ENCODE measurements around the gene NELL2. TPM values are rescaled to one million over a fixed set of nuclear protein-coding genes. Genes with fewer than 3 reads are reported as not detected.
"Not testable (repeated sequence)": the region's sequence is repeated elsewhere in the genome, so short reads cannot be mapped to it uniquely, and the experiment has no call there.

The NELL2 gene
- total RNA-seq, result 0.20 TPM in 1 of 2 replicates, not detected in the other

- DNase-seq (ENCODE audit: low read depth, low spot score), result no peak
Measured at GRCh38 chr12:44875954-44876543, at the start of gene NELL2. NELL2 (minus strand) TSS chr12:44876315; CDS start chr12:44875869, 446 bp downstream.

DNA sequence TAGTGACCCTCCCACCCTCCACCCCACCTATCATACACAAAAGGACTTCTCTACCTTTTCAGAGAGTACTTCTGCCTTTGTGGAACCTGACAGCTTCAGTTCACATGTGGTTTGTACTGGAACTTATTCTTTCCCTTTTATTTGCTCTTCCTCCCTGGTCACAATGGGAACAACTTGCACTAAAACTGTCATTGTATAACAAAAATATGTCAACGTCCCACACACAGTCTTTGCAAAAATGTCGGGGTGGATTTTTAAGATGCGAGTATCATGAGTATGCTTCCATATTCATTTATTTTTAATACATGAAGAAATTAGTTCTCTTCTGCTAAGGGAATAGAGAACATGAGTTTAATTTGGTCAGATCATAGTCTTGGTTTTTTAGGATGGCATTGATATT, 45.6 kb upstream of the NELL2 start:
- no peak for DNase-seq (ENCODE audit: low read depth, low spot score)

DNA sequence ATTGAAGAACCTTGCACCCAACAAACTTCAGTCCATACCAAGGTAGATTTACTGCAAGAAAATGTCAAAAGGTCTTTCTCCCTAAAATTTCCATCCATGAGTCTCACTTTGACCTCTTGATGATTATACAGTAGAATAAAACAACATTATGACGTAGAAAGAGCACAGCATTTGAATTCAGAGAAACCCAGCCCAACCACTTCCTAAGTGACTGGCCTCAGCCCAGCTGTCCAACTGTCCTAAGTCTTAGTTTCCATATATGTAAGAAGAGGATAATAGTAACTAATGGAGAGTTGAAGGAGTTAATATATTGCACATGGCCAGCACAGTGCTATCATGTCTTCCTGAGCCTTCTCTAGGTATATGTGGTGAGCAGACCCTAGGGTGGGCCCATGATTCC, 41.0 kb upstream of the NELL2 start:
- no peak for DNase-seq (ENCODE audit: low read depth, low spot score)

- DNase-seq (ENCODE audit: low read depth, low spot score), result no peak
Measured at GRCh38 chr12:44915958-44916357, 39.8 kb upstream of the NELL2 start.

GRCh38 chr12:44904321-44904720, 28.2 kb upstream of the NELL2 start:
- DNase-seq (ENCODE audit: low read depth, low spot score), result no peak

GRCh38 chr12:44898108-44898507, 22.0 kb upstream of the NELL2 start:
- DNase-seq (ENCODE audit: low read depth, low spot score), result not testable (repeated sequence)

GRCh38 chr12:44889926-44890325, 13.8 kb upstream of the NELL2 start:
- no peak for DNase-seq (ENCODE audit: low read depth, low spot score)

- DNase-seq (ENCODE audit: low read depth, low spot score), result no peak
Measured at GRCh38 chr12:44889162-44889561, 13.0 kb upstream of the NELL2 start.

- DNase-seq (ENCODE audit: low read depth, low spot score), result no peak
Measured at GRCh38 chr12:44885902-44886301, 9.8 kb upstream of the NELL2 start.

DNA sequence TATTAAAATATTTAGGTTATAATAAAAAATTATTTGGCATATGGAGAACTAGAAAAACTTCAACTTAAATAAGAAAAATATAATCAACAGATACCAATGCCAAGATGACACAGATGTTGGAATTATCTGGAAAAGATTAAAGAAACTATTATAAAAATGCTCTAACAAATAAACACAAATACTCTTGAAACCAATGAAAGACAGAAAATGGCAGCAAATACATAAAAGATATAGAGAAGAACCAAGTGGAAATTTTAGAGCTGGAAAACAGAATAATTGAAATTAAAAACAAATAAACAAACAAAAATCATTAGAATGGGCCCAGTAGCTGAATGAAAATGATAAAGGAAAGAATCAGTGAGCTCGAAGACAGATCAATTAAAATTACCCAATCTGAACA, 5.1 kb upstream of the NELL2 start:
- DNase-seq (ENCODE audit: low read depth, low spot score), result no peak

GRCh38 chr12:44876544-44877410, 662 bp upstream of the NELL2 start:
- DNase-seq (ENCODE audit: low read depth, low spot score), result no peak

GRCh38 chr12:44875417-44875953, 630 bp downstream of the NELL2 start:
- DNase-seq (ENCODE audit: low read depth, low spot score), result no peak

DNA sequence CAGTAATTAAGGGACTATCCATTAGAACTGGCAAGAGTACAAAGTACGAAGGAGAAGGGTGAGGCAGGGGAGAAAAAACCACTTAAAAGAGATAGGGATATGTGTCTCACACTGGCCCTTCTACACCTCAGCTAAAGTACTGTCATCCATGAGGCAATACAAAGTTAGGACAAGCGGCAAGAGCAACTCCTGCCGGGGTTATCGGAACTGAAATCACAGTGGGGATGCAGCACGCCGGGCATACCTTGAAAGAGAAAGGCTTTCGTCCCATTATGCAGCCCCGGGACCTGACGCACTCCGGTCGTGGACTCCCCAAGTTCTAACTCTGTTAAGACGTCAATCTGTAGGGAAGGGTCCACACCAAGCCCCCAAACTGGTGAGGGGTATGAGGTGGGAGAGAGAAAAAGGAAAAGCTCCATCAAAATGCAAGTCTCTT, 1.1 kb downstream of the NELL2 start:
- no peak for DNase-seq (ENCODE audit: low read depth, low spot score)

DNA sequence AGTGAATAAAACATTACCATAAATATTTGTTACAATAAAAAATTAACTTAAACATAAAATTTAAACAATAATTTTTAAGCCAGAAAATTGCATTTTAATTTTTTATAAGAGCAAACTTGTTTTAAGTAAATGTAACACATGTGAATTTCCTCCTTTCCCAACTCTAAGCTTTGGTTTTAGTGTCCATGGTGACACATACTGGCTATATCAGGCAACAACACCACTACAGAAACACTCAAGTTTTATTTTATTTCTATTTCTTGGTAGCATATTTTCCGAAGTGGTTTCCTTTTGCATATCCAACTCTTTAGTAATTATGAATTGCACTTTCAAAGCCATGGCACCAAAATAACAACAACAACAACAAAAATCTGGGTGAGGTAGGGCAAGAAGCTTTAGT, 2.2 kb downstream of the NELL2 start:
- DNase-seq (ENCODE audit: low read depth, low spot score), result no peak

DNA sequence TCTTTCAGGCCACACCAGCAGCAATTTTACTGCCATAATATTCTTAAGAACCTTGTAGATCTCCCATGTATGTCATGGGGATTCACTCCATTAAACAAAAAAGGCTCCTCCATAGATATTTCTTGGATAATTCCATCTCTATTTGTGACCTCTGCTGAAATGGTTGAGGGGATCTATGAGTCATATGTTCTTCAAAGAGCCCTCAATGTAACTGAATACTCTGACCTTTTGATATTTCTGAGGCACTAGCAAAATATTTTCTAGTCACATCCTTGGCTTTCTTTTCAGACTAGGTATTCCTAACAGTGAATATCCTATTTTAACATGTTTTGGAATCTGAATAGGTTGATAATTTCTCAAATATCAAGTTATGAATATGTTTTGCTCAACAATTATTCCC, 6.6 kb downstream of the NELL2 start:
- DNase-seq (ENCODE audit: low read depth, low spot score), result no peak

DNA sequence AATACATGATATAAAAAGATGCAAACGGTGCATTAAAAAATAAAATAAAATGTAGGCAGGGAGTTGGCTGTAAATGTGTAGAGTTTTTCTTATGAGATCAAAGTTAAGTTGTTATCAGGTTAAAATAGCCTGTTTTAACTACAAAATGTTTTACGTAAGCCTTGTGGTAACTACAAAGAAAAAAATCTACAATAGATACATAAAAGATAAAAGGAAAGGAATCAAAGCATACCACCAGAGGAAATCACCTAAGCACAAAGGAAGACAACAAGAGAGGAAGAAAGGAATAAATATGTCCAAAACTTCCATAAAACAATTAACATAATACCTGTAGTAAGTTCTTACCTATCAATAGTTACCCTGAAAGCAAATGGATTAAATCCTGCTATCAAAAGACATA, 12.2 kb downstream of the NELL2 start:
- no peak for DNase-seq (ENCODE audit: low read depth, low spot score)

- no peak for DNase-seq (ENCODE audit: low read depth, low spot score)
Measured at GRCh38 chr12:44859998-44860689, 16.0 kb downstream of the NELL2 start.

GRCh38 chr12:44858226-44858855, 17.8 kb downstream of the NELL2 start:
- no peak for DNase-seq (ENCODE audit: low read depth, low spot score)

DNA sequence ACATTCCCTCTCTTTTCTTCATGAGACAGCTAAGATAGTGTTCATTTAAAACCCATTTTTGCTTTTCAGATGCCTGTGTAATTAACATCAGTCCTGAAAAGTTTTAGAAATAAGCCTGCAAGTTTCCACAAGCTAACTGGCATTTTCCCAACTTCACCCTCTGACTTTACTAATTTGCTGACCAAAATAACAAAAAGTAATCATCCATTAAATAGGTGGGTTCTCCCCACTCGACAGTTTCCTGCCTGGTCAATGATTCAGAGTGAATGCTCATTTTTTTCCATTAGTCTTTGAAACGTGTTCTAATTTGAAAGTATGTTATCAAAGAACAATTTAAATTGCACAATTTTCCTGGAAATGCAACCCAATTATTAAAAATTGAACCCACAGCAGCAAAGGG, 23.6 kb downstream of the NELL2 start:
- no peak for DNase-seq (ENCODE audit: low read depth, low spot score)

DNA sequence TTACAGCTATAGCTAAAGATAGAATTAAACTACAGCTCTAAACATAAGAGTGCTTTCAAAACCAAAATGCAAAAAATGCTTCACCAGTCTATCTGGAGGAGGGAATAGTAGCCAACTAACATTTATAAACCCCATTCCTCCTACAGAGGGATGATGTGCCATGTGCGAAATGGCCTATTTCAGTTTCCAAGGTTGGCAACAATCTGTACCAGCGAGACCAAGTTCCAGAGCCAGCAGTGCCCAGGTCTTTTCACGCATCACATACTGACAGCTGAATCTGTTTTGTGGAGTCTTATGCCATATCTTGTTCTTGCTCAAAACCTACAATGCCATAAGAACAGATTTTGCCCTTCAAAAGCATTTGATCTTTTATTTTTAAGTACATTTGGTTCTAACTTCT, 24.5 kb downstream of the NELL2 start:
- no peak for DNase-seq (ENCODE audit: low read depth, low spot score)

DNA sequence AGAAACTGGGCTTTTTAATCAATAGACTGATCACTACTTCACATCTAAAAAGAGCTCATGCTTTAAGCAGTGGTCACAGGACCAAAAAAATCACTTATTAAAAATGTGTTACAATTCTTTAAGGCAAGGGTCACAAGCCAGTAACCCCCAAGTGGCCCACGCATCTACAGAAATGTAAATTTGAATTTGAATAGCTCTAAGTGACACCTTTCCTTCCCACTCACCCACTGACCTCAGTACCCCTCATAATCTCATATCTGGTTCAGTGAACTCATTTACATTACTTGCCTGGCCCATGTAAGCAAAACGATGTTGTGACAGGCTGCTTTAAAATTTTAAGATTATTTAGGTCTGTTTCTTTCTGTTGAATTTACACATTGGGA, 27.4 kb downstream of the NELL2 start:
- DNase-seq (ENCODE audit: low read depth, low spot score), result no peak
